A549 treated with Hydrocortisone at 1 μM for 4 hours (cell line): Measurements from ENCODE around the gene TRPM8. TPM values are rescaled to one million over a fixed set of nuclear protein-coding genes. Genes with fewer than 3 reads are reported as not detected.

Experiments
- total RNA-seq: library from RNA; stranded (reverse); fragments of 200-300 nt; extraction: Qiagen RNA extraction; gene quantifications from 5 replicates; pipeline ENCODE4 v1.2.3, GENCODE V29; 2022

TRPM8 gene
- total RNA-seq: 0.09 to 0.52 TPM (median 0.29 TPM) in 5 replicates

DNA sequence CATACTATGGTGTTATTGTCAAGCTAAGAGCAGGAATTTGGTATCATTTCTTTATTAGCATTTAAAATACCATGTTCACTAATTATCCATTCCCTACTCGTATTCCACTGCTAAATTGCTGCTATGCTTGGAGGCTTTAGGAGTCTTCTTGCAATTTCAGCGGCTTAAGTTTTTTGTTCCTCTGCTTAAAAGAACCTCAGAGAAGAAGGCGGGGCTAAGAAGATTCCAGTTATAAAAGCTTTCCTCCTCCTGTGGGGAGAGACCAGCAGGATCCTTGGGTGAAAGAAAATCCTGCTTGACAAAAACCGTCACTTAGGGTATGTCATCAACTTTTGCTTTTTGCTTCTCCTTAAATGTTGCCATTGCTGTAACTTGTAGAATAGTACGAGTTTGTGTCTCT, at the start of gene TRPM8:
TSS of gene TRPM8 (plus strand) at position 258 of the 400 bp plus-strand sequence. CDS start 9,165 bp downstream, outside the sequence.

DNA sequence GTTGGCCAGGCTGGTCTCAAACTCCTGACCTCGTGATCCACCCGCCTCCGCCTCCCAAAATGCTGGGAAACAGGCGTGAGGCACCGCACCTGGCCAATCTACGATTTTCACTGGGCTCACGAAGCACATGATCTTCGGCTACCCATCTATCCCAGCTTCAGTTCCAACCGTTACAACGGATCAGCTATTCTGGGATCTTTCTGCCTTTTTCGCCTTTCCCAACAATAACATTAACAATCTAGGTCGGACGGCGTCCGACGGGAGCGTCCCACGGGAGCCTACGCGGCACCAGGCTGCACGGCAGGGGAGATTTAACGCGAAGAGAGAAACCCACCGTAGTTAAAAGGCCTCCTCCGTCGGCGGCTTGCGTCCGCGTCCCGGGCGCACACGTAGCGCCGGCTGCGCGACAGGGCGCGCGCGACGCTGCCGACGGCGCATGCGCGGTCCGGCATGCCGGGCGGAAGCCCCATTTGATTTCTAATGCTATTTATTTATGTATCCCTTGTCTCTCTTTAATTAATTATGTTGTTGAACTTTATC, 49.1 kb upstream of the TRPM8 start, which contains the start of gene MSL3B:
TSS of gene MSL3B (minus strand) at position 394 of the 540 bp plus-strand sequence.

DNA sequence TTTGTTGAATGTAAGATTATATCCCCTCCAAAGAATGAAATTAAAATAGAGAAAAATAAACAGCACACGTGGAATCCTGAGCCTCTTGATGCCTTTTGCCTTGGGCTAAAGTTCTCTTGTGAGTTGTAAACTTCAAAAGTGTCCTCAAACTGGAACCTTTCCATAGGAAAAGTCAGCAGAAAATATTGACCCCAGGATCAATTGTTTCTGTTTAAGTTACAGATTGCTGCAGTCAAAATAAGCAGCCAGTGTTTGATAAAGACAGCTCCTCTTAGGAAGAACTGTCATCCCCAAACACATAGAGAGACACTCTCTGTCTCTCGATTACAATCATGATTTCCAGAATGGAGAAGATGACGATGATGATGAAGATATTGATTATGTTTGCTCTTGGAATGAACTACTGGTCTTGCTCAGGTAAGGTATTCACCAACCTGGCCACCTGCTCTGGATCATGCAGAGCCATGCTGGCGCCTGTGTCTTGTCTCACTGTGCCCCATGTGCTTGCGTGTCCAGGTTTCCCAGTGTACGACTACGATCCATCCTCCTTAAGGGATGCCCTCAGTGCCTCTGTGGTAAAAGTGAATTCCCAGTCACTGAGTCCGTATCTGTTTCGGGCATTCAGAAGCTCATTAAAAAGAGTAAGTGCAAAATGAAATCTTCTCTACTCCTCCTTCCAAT, 133.4 kb downstream of the TRPM8 start, which contains the start of gene SPP2:
TSS of gene SPP2 (plus strand) at position 248 of the 681 bp plus-strand sequence. CDS start at position 333, 85 bp downstream.

Other genes with a start within 250 kb of the TRPM8 start
- gene UGT1A9, start 245.5 kb upstream of the TRPM8 start, total RNA-seq: 3.6 to 6.4 TPM (median 4.2 TPM) in 5 replicates
- 2.9 to 4.8 TPM (median 3.8 TPM) in 5 replicates for gene UGT1A7, start 235.5 kb upstream of the TRPM8 start, total RNA-seq
- 0.47 to 1.5 TPM (median 1.1 TPM) in 5 replicates for gene UGT1A6, start 224.5 kb upstream of the TRPM8 start, total RNA-seq
- gene UGT1A5, start 204.5 kb upstream of the TRPM8 start, total RNA-seq: 0.08 to 0.13 TPM in 2 of 5 replicates, not detected in the others
- gene UGT1A4, start 198.6 kb upstream of the TRPM8 start, total RNA-seq: 0.06 to 0.16 TPM (median 0.10 TPM) in 4 of 5 replicates, not detected in the other
- gene UGT1A3, start 188.3 kb upstream of the TRPM8 start, total RNA-seq: 0.06 to 0.20 TPM (median 0.14 TPM) in 4 of 5 replicates, not detected in the other
- gene UGT1A1, start 157.1 kb upstream of the TRPM8 start, total RNA-seq: 0.56 to 1.1 TPM (median 0.91 TPM) in 5 replicates
- gene MROH2A, start 139.0 kb upstream of the TRPM8 start, total RNA-seq: 0.12 to 0.29 TPM (median 0.21 TPM) in 4 of 5 replicates, not detected in the other
- 52.3 to 59.6 TPM (median 55.7 TPM) in 5 replicates for gene HJURP, start 62.8 kb upstream of the TRPM8 start, total RNA-seq
- not detected in 5 replicates for gene SPP2, start 133.3 kb downstream of the TRPM8 start, total RNA-seq